Aorta (tissue), 5 donors: ENCODE measurements around the gene BCL7C. TPM values are rescaled to one million over a fixed set of nuclear protein-coding genes. Genes with fewer than 3 reads are reported as not detected.

ENCODE experiments used
- ATAC-seq: fragments of 200-7000 bp; cut with Tn5 transposase; one replicate; pipeline ENCODE4 v1.9.1; 2022; ENCODE audit warnings: moderate library complexity; ENCODE audit not compliant: low FRiP score
- DNase-seq, 2 donors: peaks; one replicate each; pipeline ENCODE4 v3.0.0-alpha.2; 2020
- H3K27ac ChIP-seq, 2 donors: one replicate each; pipeline ENCODE4 v1.5.1; 2013; ENCODE audit warnings: low read length in 2 of 2, mild to moderate bottlenecking in 2 of 2, moderate library complexity in 2 of 2, control low read depth in 1 of 2, inconsistent platforms in 1 of 2, low read depth in 1 of 2
- H3K27me3 ChIP-seq, 2 donors: one replicate each; pipeline ENCODE4 v1.6.1; 2013; ENCODE audit warnings: control low read depth in 1 of 2, low read length in 1 of 2, mild to moderate bottlenecking in 1 of 2, moderate library complexity in 1 of 2; ENCODE audit not compliant: insufficient read depth in 2 of 2, control insufficient read depth in 1 of 2
- H3K36me3 ChIP-seq, 2 donors: one replicate each; pipeline ENCODE4 v1.6.1; 2013; ENCODE audit warnings: control low read depth in 1 of 2, low read length in 1 of 2, mild to moderate bottlenecking in 1 of 2; ENCODE audit not compliant: insufficient read depth in 2 of 2, control insufficient read depth in 1 of 2
- H3K4me1 ChIP-seq, 2 donors: one replicate each; pipeline ENCODE4 v1.6.1; 2013; ENCODE audit warnings: low read length in 2 of 2, control low read depth in 1 of 2, mild to moderate bottlenecking in 1 of 2, moderate library complexity in 1 of 2; ENCODE audit not compliant: insufficient read depth in 2 of 2, control insufficient read depth in 1 of 2
- H3K4me3 ChIP-seq, 2 donors: one replicate each; pipeline ENCODE4 v1.5.1; 2013; ENCODE audit warnings: low read length in 2 of 2, control low read depth in 1 of 2, mild to moderate bottlenecking in 1 of 2
- H3K9me3 ChIP-seq: one replicate; pipeline ENCODE4 v1.6.1; 2013; ENCODE audit warnings: mild to moderate bottlenecking, low read length; ENCODE audit not compliant: control insufficient read depth
- WGBS, 2 donors: extraction: QIAGEN DNeasy Blood & Tissue Kit; methylation state at CpG; one replicate each; pipeline ENCODE4 v1.1.7; 2013; 5-methylcytosine and 5-hydroxymethylcytosine counted together
- intact Hi-C, 2 donors: fragments of 100-400 bp; cut with DNase I; formaldehyde crosslinking; loops; one replicate each; pipeline versions ENCODE4 v1.14.2 to v1.15.0; 2022
- polyA plus RNA-seq, 2 donors: library from polyadenylated mRNA; stranded (reverse); fragments of 200-250 nt; gene quantifications; one replicate each; pipeline ENCODE4 v1.2.3, GENCODE V29; 2013
- total RNA-seq, 2 donors: library from RNA; stranded (reverse); fragmentation: NEBNext Ultra II Directional; extraction: Animal tissue kit (Norgen Biotek cat#: 25700); gene quantifications; one replicate each; pipeline ENCODE4 v1.2.1, GENCODE V29; 2021
- donor health status: healthy with polysubstance abuse.
- donor health status: Bipolar disorder and iron deficiency.
- donor health status: DM: no; HTN: no; CAD: no.
- donor health status: DM: no; HTN: no; CAD: no.
- donor health status: DM: yes; HTN: yes; CAD: no.

BCL7C gene
- total and polyA plus RNA-seq, 4 donors, result 30.2 to 60.7 (median 44.3) TPM

GRCh38 chr16:30901201-30902028 lies 7.5 kb upstream of the BCL7C start:
- Histone ChIP-seq H3K4me3 (peak overlapping the region in 1 of 2 donors; percentile 80), H3K9me3 (no peaks in the 10 kb centered on the region), H3K4me1 (no peaks in the 10 kb centered on the region), H3K27me3 (no peaks in the 10 kb centered on the region), H3K27ac (peak overlapping the region in 1 of 2 donors; percentile 13), H3K36me3 (no peaks in the 10 kb centered on the region)
- 37 to 42% methylated on average over 5 to 6 of the region's 6 CpGs for WGBS, 2 donors
- ATAC-seq (no peak), DNase-seq (no peak)
- intact Hi-C loops, result loop anchor here in 1 of 2 donors (5.0 kb wide), 1 partner anchor 54 kb away; no protein-coding TSS in a partner anchor

- Histone ChIP-seq H3K4me3 (no peak overlapping the region), H3K36me3 (no peaks in the 10 kb centered on the region), H3K27ac (no peak overlapping the region), H3K9me3 (no peaks in the 10 kb centered on the region), H3K4me1 (no peaks in the 10 kb centered on the region), H3K27me3 (no peaks in the 10 kb centered on the region)
- intact Hi-C loops, result loop anchor here in 1 of 2 donors (5.0 kb wide), 1 partner anchor 53 kb away; no protein-coding TSS in a partner anchor
- no peak for ATAC-seq
- no peak for DNase-seq
- WGBS, 2 donors, result 97 to 99% methylated on average over 5 of the region's 5 CpGs
These were observed 6.7 kb upstream of the BCL7C start for GRCh38 chr16:30900588-30900987.

GRCh38 chr16:30899794-30900193 lies 5.9 kb upstream of the BCL7C start:
- H3K9me3 ChIP-seq, result no peaks in the 10 kb centered on the region
- no peaks in the 10 kb centered on the region for H3K36me3 ChIP-seq
- DNase-seq (no peak), ATAC-seq (no peak)
- no peak overlapping the region for H3K4me3 ChIP-seq
- 88 to 93% methylated on average over 2 of the region's 2 CpGs for WGBS, 2 donors
- no peaks in the 10 kb centered on the region for H3K27me3 ChIP-seq
- intact Hi-C loops, result loop anchor here in 1 of 2 donors (5.0 kb wide), 1 partner anchor 52 kb away; no protein-coding TSS in a partner anchor
- H3K4me1 ChIP-seq, result no peaks in the 10 kb centered on the region
- no peak overlapping the region for H3K27ac ChIP-seq

GRCh38 chr16:30896889-30897733 lies 3.2 kb upstream of the BCL7C start:
- intact Hi-C loops, result loop anchor here in 1 of 2 donors (1.0 kb wide), 1 partner anchor 25 kb away; no protein-coding TSS in a partner anchor
- ATAC-seq (peak; percentile 81), DNase-seq (peak; percentile 96 to 97)
- no peaks in the 10 kb centered on the region for H3K9me3 ChIP-seq
- H3K27me3 ChIP-seq, result no peaks in the 10 kb centered on the region
- H3K4me1 ChIP-seq, result no peaks in the 10 kb centered on the region
- H3K27ac ChIP-seq, result peak overlapping the region; percentile 46 to 97
- WGBS, 2 donors, result 16 to 17% methylated on average over 31 of the region's 31 CpGs
- no peaks in the 10 kb centered on the region for H3K36me3 ChIP-seq
- H3K4me3 ChIP-seq, result peak overlapping the region; percentile 12 to 67

- H3K27me3 ChIP-seq, result no peaks in the 10 kb centered on the region
- DNase-seq (peak; percentile 86 to 93), ATAC-seq (peak; percentile 90)
- intact Hi-C loops, result loop anchor here in 1 of 2 donors (1.0 kb wide), 1 partner anchor 26 kb away; no protein-coding TSS in a partner anchor
- no peaks in the 10 kb centered on the region for H3K4me1 ChIP-seq
- peak within 1 kb of the TSS; percentile 12 to 67 for H3K4me3 ChIP-seq
- H3K27ac ChIP-seq, result peak within 1 kb of the TSS; percentile 46 to 97
- 0 to 4% methylated on average over 27 to 31 of the region's 31 CpGs for WGBS, 2 donors
- H3K9me3 ChIP-seq, result no peaks in the 10 kb centered on the region
- H3K36me3 ChIP-seq, result no peaks in the 10 kb centered on the region
These were observed 2.5 kb upstream of the BCL7C start, which contains the start of gene CTF1 for GRCh38 chr16:30896261-30896888. CTF1 (plus strand) TSS chr16:30896614; CDS start chr16:30896644, 30 bp downstream.

- ATAC-seq, result no peak
These were observed 1.9 kb upstream of the BCL7C start for GRCh38 chr16:30895627-30896260.

GRCh38 chr16:30894540-30895368 lies 877 bp upstream of the BCL7C start:
- ATAC-seq, result no peak
- no peaks in the 10 kb centered on the region for H3K4me1 ChIP-seq
- whole genome bisulfite sequencing, 2 donors, result 26 to 30% methylated on average over 16 of the region's 16 CpGs

More at GRCh38 chr16:30895627-30896260, 1.9 kb upstream of the BCL7C start:
- DNase-seq, result no peak
- 54 to 56% methylated on average over 32 of the region's 32 CpGs for WGBS, 2 donors
- no peaks in the 10 kb centered on the region for H3K36me3 ChIP-seq
- H3K4me3 ChIP-seq, result peak overlapping the region in 1 of 2 donors; percentile 10
- H3K9me3 ChIP-seq, result no peaks in the 10 kb centered on the region
- peak overlapping the region; percentile 46 to 97 for H3K27ac ChIP-seq
- H3K4me1 ChIP-seq, result no peaks in the 10 kb centered on the region
- no peaks in the 10 kb centered on the region for H3K27me3 ChIP-seq
- intact Hi-C loops, result loop anchor here in 1 of 2 donors (1.0 kb wide), 1 partner anchor 27 kb away; no protein-coding TSS in a partner anchor

More at GRCh38 chr16:30894540-30895368, 877 bp upstream of the BCL7C start:
- H3K27me3 ChIP-seq, result no peaks in the 10 kb centered on the region
- intact Hi-C loops, result no loop called here
- no peak overlapping the region for H3K4me3 ChIP-seq
- no peaks in the 10 kb centered on the region for H3K36me3 ChIP-seq
- no peaks in the 10 kb centered on the region for H3K9me3 ChIP-seq
- peak overlapping the region in 1 of 2 donors; percentile 45 for H3K27ac ChIP-seq
- no peak for DNase-seq
